Measurements from ENCODE around the gene CNIH2. TPM values are rescaled to one million over a fixed set of nuclear protein-coding genes. Genes with fewer than 3 reads are reported as not detected.

Gene CNIH2
- total and polyA plus RNA-seq, 2 of the 13 experiments (the other 11 are each of a cell fraction or from before 2014, with no cell fraction given), result 0.60 to 0.69 TPM

DNA sequence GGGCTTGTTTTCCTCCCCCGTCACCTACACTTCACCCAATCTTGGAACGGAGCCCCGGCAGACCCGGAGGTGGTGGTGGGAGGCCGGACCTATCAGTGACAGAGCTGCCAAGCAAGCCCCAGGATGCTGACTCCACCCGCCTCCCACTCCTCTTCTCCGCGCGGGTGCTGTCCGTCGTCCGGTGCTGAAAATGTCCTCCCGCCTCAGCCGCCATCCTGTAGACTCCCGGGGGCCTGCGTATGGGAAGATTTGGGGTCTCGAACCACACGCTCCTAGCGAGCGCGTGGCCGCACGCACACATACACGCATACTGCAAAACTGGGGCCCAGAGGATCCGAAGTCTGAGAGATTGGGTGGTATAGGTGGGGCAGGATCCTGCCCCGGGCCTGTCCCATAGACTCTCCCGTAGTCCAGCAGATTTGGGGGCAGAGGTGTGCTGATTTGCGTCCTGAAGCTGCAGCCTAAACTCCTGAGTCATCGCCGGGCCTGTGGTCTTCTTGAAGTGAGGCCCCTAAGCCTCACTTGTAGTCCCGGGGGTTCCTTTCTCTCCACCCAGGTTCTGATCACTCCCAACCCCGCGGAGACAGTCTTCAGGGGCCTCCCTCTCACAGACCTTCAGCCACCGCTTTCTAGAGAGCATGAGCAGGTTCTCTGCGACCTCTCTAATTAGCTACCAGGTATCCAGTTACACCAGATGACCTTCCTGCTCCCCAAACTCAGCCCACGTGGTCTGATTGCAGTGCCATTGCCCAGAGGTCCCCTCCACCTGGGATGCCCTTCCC is 11.8 kb downstream of the CNIH2 start (continued):
- TF ChIP-seq HOXA7 (CRISPR knock-in tag; IDR thresholded peaks at IDR 0.05), result no peak
- TF ChIP-seq, protein P1, sequence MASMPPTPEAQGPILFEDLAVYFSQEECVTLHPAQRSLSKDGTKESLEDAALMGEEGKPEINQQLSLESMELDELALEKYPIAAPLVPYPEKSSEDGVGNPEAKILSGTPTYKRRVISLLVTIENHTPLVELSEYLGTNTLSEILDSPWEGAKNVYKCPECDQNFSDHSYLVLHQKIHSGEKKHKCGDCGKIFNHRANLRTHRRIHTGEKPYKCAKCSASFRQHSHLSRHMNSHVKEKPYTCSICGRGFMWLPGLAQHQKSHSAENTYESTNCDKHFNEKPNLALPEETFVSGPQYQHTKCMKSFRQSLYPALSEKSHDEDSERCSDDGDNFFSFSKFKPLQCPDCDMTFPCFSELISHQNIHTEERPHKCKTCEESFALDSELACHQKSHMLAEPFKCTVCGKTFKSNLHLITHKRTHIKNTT (CRISPR knock-in tag; IDR thresholded peaks at IDR 0.05), result no peak
- no peak for TF ChIP-seq ZNF496 (CRISPR knock-in tag; IDR thresholded peaks at IDR 0.05; ENCODE audit: insufficient replicate concordance)
- TF ChIP-seq, protein P2, sequence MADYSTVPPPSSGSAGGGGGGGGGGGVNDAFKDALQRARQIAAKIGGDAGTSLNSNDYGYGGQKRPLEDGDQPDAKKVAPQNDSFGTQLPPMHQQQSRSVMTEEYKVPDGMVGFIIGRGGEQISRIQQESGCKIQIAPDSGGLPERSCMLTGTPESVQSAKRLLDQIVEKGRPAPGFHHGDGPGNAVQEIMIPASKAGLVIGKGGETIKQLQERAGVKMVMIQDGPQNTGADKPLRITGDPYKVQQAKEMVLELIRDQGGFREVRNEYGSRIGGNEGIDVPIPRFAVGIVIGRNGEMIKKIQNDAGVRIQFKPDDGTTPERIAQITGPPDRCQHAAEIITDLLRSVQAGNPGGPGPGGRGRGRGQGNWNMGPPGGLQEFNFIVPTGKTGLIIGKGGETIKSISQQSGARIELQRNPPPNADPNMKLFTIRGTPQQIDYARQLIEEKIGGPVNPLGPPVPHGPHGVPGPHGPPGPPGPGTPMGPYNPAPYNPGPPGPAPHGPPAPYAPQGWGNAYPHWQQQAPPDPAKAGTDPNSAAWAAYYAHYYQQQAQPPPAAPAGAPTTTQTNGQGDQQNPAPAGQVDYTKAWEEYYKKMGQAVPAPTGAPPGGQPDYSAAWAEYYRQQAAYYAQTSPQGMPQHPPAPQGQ (CRISPR knock-in tag; IDR thresholded peaks at IDR 0.05; ENCODE audit: borderline replicate concordance), result no peak
- TF ChIP-seq MIXL1 (CRISPR knock-in tag; IDR thresholded peaks at IDR 0.05), result peak; percentile 28; the same call in 1 of the 2 replicates
- no peak for TF ChIP-seq NR3C1 (CRISPR knock-in tag; IDR thresholded peaks at IDR 0.05)
- TF ChIP-seq ZBTB7A (CRISPR knock-in tag; IDR thresholded peaks at IDR 0.05), result peak; percentile 67; the same call in 1 of the 2 replicates
- TF ChIP-seq, protein P3, sequence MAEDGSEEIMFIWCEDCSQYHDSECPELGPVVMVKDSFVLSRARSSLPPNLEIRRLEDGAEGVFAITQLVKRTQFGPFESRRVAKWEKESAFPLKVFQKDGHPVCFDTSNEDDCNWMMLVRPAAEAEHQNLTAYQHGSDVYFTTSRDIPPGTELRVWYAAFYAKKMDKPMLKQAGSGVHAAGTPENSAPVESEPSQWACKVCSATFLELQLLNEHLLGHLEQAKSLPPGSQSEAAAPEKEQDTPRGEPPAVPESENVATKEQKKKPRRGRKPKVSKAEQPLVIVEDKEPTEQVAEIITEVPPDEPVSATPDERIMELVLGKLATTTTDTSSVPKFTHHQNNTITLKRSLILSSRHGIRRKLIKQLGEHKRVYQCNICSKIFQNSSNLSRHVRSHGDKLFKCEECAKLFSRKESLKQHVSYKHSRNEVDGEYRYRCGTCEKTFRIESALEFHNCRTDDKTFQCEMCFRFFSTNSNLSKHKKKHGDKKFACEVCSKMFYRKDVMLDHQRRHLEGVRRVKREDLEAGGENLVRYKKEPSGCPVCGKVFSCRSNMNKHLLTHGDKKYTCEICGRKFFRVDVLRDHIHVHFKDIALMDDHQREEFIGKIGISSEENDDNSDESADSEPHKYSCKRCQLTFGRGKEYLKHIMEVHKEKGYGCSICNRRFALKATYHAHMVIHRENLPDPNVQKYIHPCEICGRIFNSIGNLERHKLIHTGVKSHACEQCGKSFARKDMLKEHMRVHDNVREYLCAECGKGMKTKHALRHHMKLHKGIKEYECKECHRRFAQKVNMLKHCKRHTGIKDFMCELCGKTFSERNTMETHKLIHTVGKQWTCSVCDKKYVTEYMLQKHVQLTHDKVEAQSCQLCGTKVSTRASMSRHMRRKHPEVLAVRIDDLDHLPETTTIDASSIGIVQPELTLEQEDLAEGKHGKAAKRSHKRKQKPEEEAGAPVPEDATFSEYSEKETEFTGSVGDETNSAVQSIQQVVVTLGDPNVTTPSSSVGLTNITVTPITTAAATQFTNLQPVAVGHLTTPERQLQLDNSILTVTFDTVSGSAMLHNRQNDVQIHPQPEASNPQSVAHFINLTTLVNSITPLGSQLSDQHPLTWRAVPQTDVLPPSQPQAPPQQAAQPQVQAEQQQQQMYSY (CRISPR knock-in tag; IDR thresholded peaks at IDR 0.05), result peak; percentile 51; the same call in 1 of the 2 replicates
- TF ChIP-seq MTA1 (CRISPR knock-in tag; IDR thresholded peaks at IDR 0.05; ENCODE audit: borderline replicate concordance), result no peak
- TF ChIP-seq HNRNPH1 (optimal IDR thresholded peaks at IDR 0.05; ENCODE audit: low read depth, low read length), result no peak
- no peak for TF ChIP-seq TEAD3 (CRISPR knock-in tag; optimal IDR thresholded peaks at IDR 0.05; ENCODE audit: borderline replicate concordance)
- peak; percentile 94 for TF ChIP-seq SAP130 (CRISPR knock-in tag; IDR thresholded peaks at IDR 0.05; ENCODE audit: low read depth)
- TF ChIP-seq, protein P4, sequence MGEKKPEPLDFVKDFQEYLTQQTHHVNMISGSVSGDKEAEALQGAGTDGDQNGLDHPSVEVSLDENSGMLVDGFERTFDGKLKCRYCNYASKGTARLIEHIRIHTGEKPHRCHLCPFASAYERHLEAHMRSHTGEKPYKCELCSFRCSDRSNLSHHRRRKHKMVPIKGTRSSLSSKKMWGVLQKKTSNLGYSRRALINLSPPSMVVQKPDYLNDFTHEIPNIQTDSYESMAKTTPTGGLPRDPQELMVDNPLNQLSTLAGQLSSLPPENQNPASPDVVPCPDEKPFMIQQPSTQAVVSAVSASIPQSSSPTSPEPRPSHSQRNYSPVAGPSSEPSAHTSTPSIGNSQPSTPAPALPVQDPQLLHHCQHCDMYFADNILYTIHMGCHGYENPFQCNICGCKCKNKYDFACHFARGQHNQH (CRISPR knock-in tag; IDR thresholded peaks at IDR 0.05), result peak; percentile 22; the same call in 1 of the 2 replicates
- TF ChIP-seq ZNF232 (CRISPR knock-in tag; IDR thresholded peaks at IDR 0.05; ENCODE audit: borderline replicate concordance), result peak; percentile 76; the same call in 1 of the 2 replicates
- no peak for TF ChIP-seq ZNF777 (CRISPR knock-in tag; IDR thresholded peaks at IDR 0.05)
- TF ChIP-seq, protein P5, sequence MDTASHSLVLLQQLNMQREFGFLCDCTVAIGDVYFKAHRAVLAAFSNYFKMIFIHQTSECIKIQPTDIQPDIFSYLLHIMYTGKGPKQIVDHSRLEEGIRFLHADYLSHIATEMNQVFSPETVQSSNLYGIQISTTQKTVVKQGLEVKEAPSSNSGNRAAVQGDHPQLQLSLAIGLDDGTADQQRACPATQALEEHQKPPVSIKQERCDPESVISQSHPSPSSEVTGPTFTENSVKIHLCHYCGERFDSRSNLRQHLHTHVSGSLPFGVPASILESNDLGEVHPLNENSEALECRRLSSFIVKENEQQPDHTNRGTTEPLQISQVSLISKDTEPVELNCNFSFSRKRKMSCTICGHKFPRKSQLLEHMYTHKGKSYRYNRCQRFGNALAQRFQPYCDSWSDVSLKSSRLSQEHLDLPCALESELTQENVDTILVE (CRISPR knock-in tag; IDR thresholded peaks at IDR 0.05), result peak; percentile 58; the same call in 1 of the 2 replicates
- no peak for TF ChIP-seq MLLT10 (CRISPR knock-in tag; IDR thresholded peaks at IDR 0.05)
- TF ChIP-seq GATAD2A (CRISPR knock-in tag; IDR thresholded peaks at IDR 0.05), result no peak; the same call in none of the 2 replicates
- TF ChIP-seq MBD4 (IDR thresholded peaks at IDR 0.05; ENCODE audit: borderline replicate concordance, low read length), result no peak
- TF ChIP-seq ATRX (CRISPR knock-in tag; IDR thresholded peaks at IDR 0.05; ENCODE audit: borderline replicate concordance), result 0 out of 2 replicates have a peak, but pooled peaks have one; percentile 37
- no peak for TF ChIP-seq NR2F1 (CRISPR knock-in tag; IDR thresholded peaks at IDR 0.05)

Data from HepG2 (cell line).